Lower leg skin (tissue), 3 donors: ENCODE results near the gene GTSE1.

Experiments used
- POLR2A ChIP-seq, 2 donors: fragments of 450-650 bp; IDR thresholded peaks; one replicate each; pipeline ENCODE4 v1.6.1; 2016 to 2017; ENCODE audit warnings: antibody characterized with exemption in 2 of 2, mild to moderate bottlenecking in 1 of 2, moderate library complexity in 1 of 2
- TF ChIP-seq, protein P1 (sequence below), 3 donors: fragments of 450-650 bp; IDR thresholded peaks; one replicate each; pipeline ENCODE4 v1.5.1; 2016; ENCODE audit warnings: antibody characterized with exemption in 3 of 3, mild to moderate bottlenecking in 3 of 3, moderate library complexity in 2 of 3

GRCh38 chr22:46274381-46274780 lies 22.3 kb upstream of the GTSE1 start:
- TF ChIP-seq, protein P1, sequence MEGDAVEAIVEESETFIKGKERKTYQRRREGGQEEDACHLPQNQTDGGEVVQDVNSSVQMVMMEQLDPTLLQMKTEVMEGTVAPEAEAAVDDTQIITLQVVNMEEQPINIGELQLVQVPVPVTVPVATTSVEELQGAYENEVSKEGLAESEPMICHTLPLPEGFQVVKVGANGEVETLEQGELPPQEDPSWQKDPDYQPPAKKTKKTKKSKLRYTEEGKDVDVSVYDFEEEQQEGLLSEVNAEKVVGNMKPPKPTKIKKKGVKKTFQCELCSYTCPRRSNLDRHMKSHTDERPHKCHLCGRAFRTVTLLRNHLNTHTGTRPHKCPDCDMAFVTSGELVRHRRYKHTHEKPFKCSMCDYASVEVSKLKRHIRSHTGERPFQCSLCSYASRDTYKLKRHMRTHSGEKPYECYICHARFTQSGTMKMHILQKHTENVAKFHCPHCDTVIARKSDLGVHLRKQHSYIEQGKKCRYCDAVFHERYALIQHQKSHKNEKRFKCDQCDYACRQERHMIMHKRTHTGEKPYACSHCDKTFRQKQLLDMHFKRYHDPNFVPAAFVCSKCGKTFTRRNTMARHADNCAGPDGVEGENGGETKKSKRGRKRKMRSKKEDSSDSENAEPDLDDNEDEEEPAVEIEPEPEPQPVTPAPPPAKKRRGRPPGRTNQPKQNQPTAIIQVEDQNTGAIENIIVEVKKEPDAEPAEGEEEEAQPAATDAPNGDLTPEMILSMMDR (IDR thresholded peaks at IDR 0.05): no peak
- no peak for TF ChIP-seq POLR2A (IDR thresholded peaks at IDR 0.05)
